GM23338 (cell line): ENCODE data around the gene LSP1. TPM values are rescaled to one million over a fixed set of nuclear protein-coding genes. Genes with fewer than 3 reads are reported as not detected.

Experiments
- ATAC-seq: fragments of 200-7000 bp; cut with Tn5 transposase; 3 replicates; pipeline ENCODE4 v1.9.1; 2020
- DNase-seq: peaks from one replicate; pipeline ENCODE4 v3.0.0-alpha.2; 2015; ENCODE audit warnings: low spot score
- H2AFZ ChIP-seq: fragments of 200-600 bp; sonication (generic); 2 replicates; pipeline ENCODE4 v1.8.0; 2016; ENCODE audit warnings: antibody characterized with exemption, mild to moderate bottlenecking, moderate library complexity
- H3F3A ChIP-seq: fragments of 200-600 bp; sonication (generic); replicated peaks from 2 replicates; pipeline ENCODE4 v1.8.0; 2017; ENCODE audit warnings: antibody characterized with exemption, mixed run types, low read depth
- H3K27ac ChIP-seq: fragments of 200-600 bp; sonication (generic); 2 replicates; pipeline ENCODE4 v1.6.1; 2016; ENCODE audit warnings: low read depth
- H3K27me3 ChIP-seq: fragments of 200-600 bp; sonication (generic); 2 replicates; pipeline ENCODE4 v1.8.0; 2016; ENCODE audit warnings: mild to moderate bottlenecking, mixed run types, moderate library complexity; ENCODE audit not compliant: insufficient read depth
- H3K36me3 ChIP-seq: fragments of 200-600 bp; sonication (generic); 2 replicates; pipeline ENCODE4 v1.8.0; 2016; ENCODE audit warnings: mild to moderate bottlenecking; ENCODE audit not compliant: insufficient read depth
- H3K4me1 ChIP-seq: fragments of 200-600 bp; sonication (generic); 2 replicates; pipeline ENCODE4 v1.8.0; 2016; ENCODE audit warnings: mild to moderate bottlenecking, moderate library complexity; ENCODE audit not compliant: insufficient read depth
- H3K4me2 ChIP-seq: fragments of 200-600 bp; sonication (generic); 2 replicates; pipeline ENCODE4 v1.7.1; 2017; ENCODE audit warnings: mixed run types
- H3K4me3 ChIP-seq: fragments of 200-600 bp; sonication (generic); 2 replicates; pipeline ENCODE4 v1.6.1; 2016; ENCODE audit warnings: mixed run types
- H3K79me2 ChIP-seq: fragments of 200-600 bp; sonication (generic); replicated peaks from 2 replicates; pipeline ENCODE4 v1.8.0; 2017; ENCODE audit warnings: mild to moderate bottlenecking; ENCODE audit not compliant: insufficient read depth
- H3K9me2 ChIP-seq: fragments of 200-600 bp; sonication (generic); 2 replicates; pipeline ENCODE4 v1.8.0; 2017; ENCODE audit not compliant: insufficient read depth
- H4K20me1 ChIP-seq: fragments of 200-600 bp; sonication (generic); replicated peaks from 2 replicates; pipeline ENCODE4 v1.8.0; 2017; ENCODE audit warnings: mild to moderate bottlenecking; ENCODE audit not compliant: insufficient read depth
- H3K27ac Mint-ChIP-seq: 2 replicates; pipeline ENCODE4 v1.8.0; 2020; ENCODE audit warnings: inconsistent platforms, mild to moderate bottlenecking, moderate library complexity, mixed read lengths
- H3K27me3 Mint-ChIP-seq: 3 replicates; pipeline ENCODE4 v1.8.0; 2022; ENCODE audit warnings: low read depth, mild to moderate bottlenecking, moderate library complexity, mixed read lengths, inconsistent platforms; ENCODE audit not compliant: insufficient read depth, poor library complexity
- H3K36me3 Mint-ChIP-seq: 3 replicates; pipeline ENCODE4 v1.8.0; 2021; ENCODE audit warnings: low read depth, mild to moderate bottlenecking, inconsistent platforms, moderate library complexity, mixed read lengths
- H3K4me1 Mint-ChIP-seq: 3 replicates; pipeline ENCODE4 v1.8.0; 2020; ENCODE audit warnings: mild to moderate bottlenecking, inconsistent platforms, mixed read lengths
- H3K4me3 Mint-ChIP-seq: 3 replicates; pipeline ENCODE4 v1.8.0; 2021; ENCODE audit warnings: moderate library complexity, mild to moderate bottlenecking, inconsistent platforms, mixed read lengths
- H3K9me3 Mint-ChIP-seq: 3 replicates; pipeline ENCODE4 v1.8.0; 2020; ENCODE audit warnings: moderate library complexity, mild to moderate bottlenecking, inconsistent platforms, mixed read lengths
- EZH2phosphoT487 ChIP-seq: fragments of 200-600 bp; sonication (generic); IDR thresholded peaks from one replicate; pipeline ENCODE4 v1.8.1; 2018; ENCODE audit warnings: antibody characterized with exemption; ENCODE audit not compliant: unreplicated experiment
- NANOG ChIP-seq: IDR thresholded peaks from 2 replicates; pipeline ENCODE4 v1.6.1; 2016; ENCODE audit warnings: antibody characterized with exemption, borderline replicate concordance
- ZNF114 ChIP-seq: fragments of 250-450 bp; sonication (Bioruptor Pico); IDR thresholded peaks from 2 replicates; pipeline ENCODE4 v1.5.0; 2020; ENCODE audit warnings: mild to moderate bottlenecking, moderate library complexity
- ZNF331 ChIP-seq: fragments of 250-450 bp; sonication (Bioruptor Pico); IDR thresholded peaks from 2 replicates; pipeline ENCODE4 v1.5.0; 2020; ENCODE audit warnings: low read depth, mild to moderate bottlenecking, moderate library complexity
- ZNF462 ChIP-seq: fragments of 250-450 bp; sonication (Bioruptor Pico); IDR thresholded peaks from 2 replicates; pipeline ENCODE4 v1.5.0; 2020; ENCODE audit warnings: mild to moderate bottlenecking, moderate library complexity
- polyA plus RNA-seq: library from polyadenylated mRNA; unstranded; fragments of >200 nt; fragmentation: Nextera tagmentation; extraction: Ambion mirVana; gene quantifications from 2 replicates; pipeline ENCODE4 v1.2.1, GENCODE V29; 2016
- total RNA-seq: library from RNA; depleted of rRNA; stranded (reverse); fragments of >200 nt; shearing (Covaris generic); gene quantifications from 2 replicates; pipeline ENCODE4 v1.2.3, GENCODE V29; 2014

LSP1 gene
- total and polyA plus RNA-seq, 2 experiments from 2014 or later = 0.84 TPM; not detected in 1

DNA sequence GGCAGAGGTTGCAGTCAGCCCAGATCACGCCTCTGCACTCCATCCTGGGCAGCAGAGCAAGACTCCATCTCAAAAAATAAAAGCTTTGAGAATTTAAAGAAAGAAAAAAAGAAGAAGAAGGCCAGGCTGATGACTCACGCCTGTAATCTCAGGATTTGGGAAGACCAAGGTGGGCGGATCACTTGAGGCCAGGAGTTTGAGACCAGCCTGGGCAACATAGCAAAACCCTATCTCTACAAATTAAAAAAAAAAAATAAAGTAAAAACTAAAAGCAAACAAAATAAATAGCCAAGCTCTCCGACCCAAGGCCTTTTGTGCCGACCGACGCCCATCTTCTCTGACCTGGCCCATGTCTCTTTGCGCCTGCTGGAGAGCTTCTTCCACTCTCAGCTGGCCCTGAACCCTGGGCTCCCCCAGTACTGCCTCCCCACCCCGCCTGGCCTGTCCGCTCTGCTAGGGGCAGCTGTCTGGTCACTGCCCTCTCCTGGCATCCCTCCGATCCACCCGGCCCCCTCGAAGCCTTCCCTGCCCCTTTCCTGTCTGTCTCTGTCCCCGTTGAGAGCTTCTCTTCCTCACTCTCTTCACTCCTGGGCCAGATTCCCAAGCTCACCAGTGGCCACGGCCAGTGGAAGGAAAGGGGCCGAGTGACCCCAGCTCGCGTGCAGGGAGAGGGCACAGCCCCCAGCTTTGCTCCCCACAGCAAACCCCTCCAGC is 4.8 kb upstream of the LSP1 start (continued):
- TF ChIP-seq ZNF462 (no peak), ZNF331 (no peak), NANOG (no peak), ZNF114 (CRISPR knock-in tag) (no peak)

DNA sequence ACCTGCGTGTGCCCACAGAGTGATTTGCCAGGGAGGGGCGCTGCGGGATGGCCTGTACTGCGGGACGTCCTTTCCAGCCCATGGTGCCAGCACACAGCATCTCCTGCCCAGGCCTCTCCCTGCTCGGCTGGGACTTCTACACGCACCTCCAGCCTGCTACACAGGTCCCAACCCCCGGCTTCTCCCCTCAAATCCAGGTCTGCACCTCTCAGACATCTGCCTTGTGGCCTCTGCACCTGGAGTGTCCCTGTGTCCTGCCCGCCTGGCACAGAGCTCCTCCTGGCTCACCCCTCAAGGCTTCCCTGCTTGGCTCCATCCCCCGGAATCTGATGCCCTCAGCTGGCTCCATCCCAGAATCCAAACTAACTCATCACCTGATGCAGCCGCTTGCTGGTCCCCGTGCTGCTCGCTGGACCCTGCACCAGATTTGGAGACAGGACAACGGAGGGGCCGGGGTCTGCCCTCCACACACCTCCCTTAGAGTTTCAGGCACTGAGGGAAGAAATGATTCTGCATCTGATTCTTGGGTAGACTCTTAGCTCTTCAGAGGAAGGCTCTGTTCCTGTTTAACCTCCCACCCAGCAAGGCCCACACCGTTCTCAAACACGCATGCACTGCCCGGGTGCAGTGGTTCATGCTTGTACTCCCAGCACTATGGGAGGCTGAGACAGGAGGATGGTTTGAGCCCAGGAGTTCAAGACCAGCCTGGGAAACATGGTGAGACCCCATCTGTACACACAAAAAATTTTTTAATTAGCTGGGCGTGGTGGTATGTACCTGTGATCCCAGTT is 4.0 kb upstream of the LSP1 start:
- Histone ChIP-seq H3K79me2 (no peaks in the 10 kb centered on the region), H3K36me3 (no peaks in the 10 kb centered on the region), H3K4me1 (no peaks in the 10 kb centered on the region), H2AFZ (no peak overlapping the region), H3F3A (no peaks in the 10 kb centered on the region), H3K9me2 (no peaks in the 10 kb centered on the region), H3K4me2 (no peak overlapping the region), H3K4me3 (no peak overlapping the region), H4K20me1 (no peaks in the 10 kb centered on the region), H3K27me3 (no peaks in the 10 kb centered on the region), H3K27ac (no peak overlapping the region)
- no peak for ATAC-seq
- H3K36me3 Mint-ChIP-seq = no peaks in the 10 kb centered on the region
- H3K9me3 Mint-ChIP-seq = no peaks in the 10 kb centered on the region; the same call in 2 of the 3 replicates
- TF ChIP-seq ZNF114 (CRISPR knock-in tag) (no peak), ZNF462 (no peak), EZH2phosphoT487 (no peak)
- no peak for DNase-seq
- peaks cover 12% of the 10 kb centered on the region for H3K27me3 Mint-ChIP-seq
- no peaks in the 10 kb centered on the region for H3K4me1 Mint-ChIP-seq
- no peak overlapping the region for H3K27ac Mint-ChIP-seq
- H3K4me3 Mint-ChIP-seq = no peak overlapping the region
